SK-N-SH (cell line): ENCODE results near the gene IL15. TPM values are rescaled to one million over a fixed set of nuclear protein-coding genes. Genes with fewer than 3 reads are reported as not detected.

Experiments
- CTCF ChIA-PET: fragments of 300-600, 350-600 bp; formaldehyde crosslinking; extraction: SDS; loops from one replicate; lab custom pipeline; 2021; lab: Yijun Ruan, JAX
- POLR2A ChIA-PET: fragments of 350-600 bp; sonication (Branson Sonifier 250); formaldehyde crosslinking; extraction: SDS; loops from one replicate; lab custom pipeline; 2020; ENCODE audit warnings: antibody characterized with exemption, inconsistent platforms; lab: Yijun Ruan, JAX
- DNase-seq: peaks from one replicate; pipeline ENCODE4 v3.0.0; 2012
- H2AFZ ChIP-seq: fragments of 200-600 bp; sonication (generic); 2 replicates; pipeline ENCODE4 v1.8.1; 2016; ENCODE audit warnings: antibody characterized with exemption, mild to moderate bottlenecking, low read depth
- H3F3A ChIP-seq: fragments of 200-600 bp; sonication (generic); replicated peaks from 2 replicates; pipeline ENCODE3; 2016; ENCODE audit warnings: antibody characterized with exemption, mild to moderate bottlenecking; ENCODE audit not compliant: insufficient read depth
- H3K27ac ChIP-seq, 2 experiments: fragments of 200-500 bp in 1 of 2; fragments of 200-600 bp in 1 of 2; sonication (Bioruptor generic) in 1 of 2; sonication (generic), shearing (Covaris generic) in 1 of 2; 2 replicates each; pipeline versions ENCODE4 v1.5.1 to v1.6.1; 2014 to 2016; ENCODE audit warnings: low read depth in 2 of 2, inconsistent platforms in 1 of 2, low read length in 1 of 2, mild to moderate bottlenecking in 1 of 2, mixed read lengths in 1 of 2
- H3K27me3 ChIP-seq: fragments of 200-600 bp; sonication (generic), shearing (Covaris generic); 2 replicates; pipeline ENCODE4 v1.6.1; 2016; ENCODE audit warnings: mixed run types; ENCODE audit not compliant: insufficient read depth
- H3K36me3 ChIP-seq, 2 experiments: fragments of 200-500 bp in 1 of 2; fragments of 200-600 bp in 1 of 2; sonication (Bioruptor generic) in 1 of 2; sonication (generic) in 1 of 2; replicated peaks in 1 of 2; 2 replicates each; pipeline versions ENCODE3 to v1.5.1; 2014 to 2016; ENCODE audit warnings: low read length in 1 of 2, mild to moderate bottlenecking in 1 of 2; ENCODE audit not compliant: insufficient read depth in 2 of 2, control insufficient read depth in 1 of 2
- H3K4me1 ChIP-seq, 2 experiments: fragments of 200-500 bp in 1 of 2; fragments of 200-600 bp in 1 of 2; sonication (Bioruptor generic) in 1 of 2; sonication (generic), shearing (Covaris generic) in 1 of 2; 2 replicates each; pipeline versions ENCODE4 v1.5.1 to v1.6.1; 2014 to 2016; ENCODE audit warnings: low read depth in 1 of 2, low read length in 1 of 2, mixed run types in 1 of 2; ENCODE audit not compliant: insufficient read depth in 2 of 2, control insufficient read depth in 1 of 2
- H3K4me2 ChIP-seq: fragments of 200-600 bp; sonication (generic), shearing (Covaris generic); 2 replicates; pipeline ENCODE4 v1.6.1; 2017; ENCODE audit warnings: mixed run types
- H3K4me3 ChIP-seq, 2 experiments: fragments of 200-500 bp in 1 of 2; fragments of 200-600 bp in 1 of 2; sonication (Bioruptor generic) in 1 of 2; sonication (generic), shearing (Covaris generic) in 1 of 2; 2 replicates each; pipeline versions ENCODE4 v1.5.1 to v1.8.1; 2014 to 2016; ENCODE audit warnings: low read depth in 2 of 2, inconsistent platforms in 1 of 2, low read length in 1 of 2, mild to moderate bottlenecking in 1 of 2, mixed read lengths in 1 of 2, moderate library complexity in 1 of 2
- H3K79me2 ChIP-seq: fragments of 200-600 bp; sonication (generic); 2 replicates; pipeline ENCODE4 v1.8.1; 2017; ENCODE audit warnings: mild to moderate bottlenecking; ENCODE audit not compliant: insufficient read depth
- H3K9ac ChIP-seq: fragments of 200-600 bp; sonication (generic); 2 replicates; pipeline ENCODE4 v1.6.1; 2017; ENCODE audit warnings: mixed run types
- H3K9me2 ChIP-seq: fragments of 200-600 bp; sonication (generic); 2 replicates; pipeline ENCODE4 v1.6.1; 2017; ENCODE audit warnings: mixed run types
- H3K9me3 ChIP-seq: fragments of 200-600 bp; sonication (generic); 2 replicates; pipeline ENCODE4 v1.6.1; 2017; ENCODE audit warnings: mixed run types, mild to moderate bottlenecking, moderate library complexity
- H4K20me1 ChIP-seq: fragments of 200-600 bp; sonication (generic); 2 replicates; pipeline ENCODE4 v1.6.1; 2017; ENCODE audit warnings: mild to moderate bottlenecking, mixed run types; ENCODE audit not compliant: insufficient read depth
- ELF1 ChIP-seq: IDR thresholded peaks from 2 replicates; pipeline ENCODE4 v1.4.0; 2012
- JUND ChIP-seq: IDR thresholded peaks from 2 replicates; pipeline ENCODE4 v1.4.0; 2012
- MXI1 ChIP-seq: IDR thresholded peaks from 2 replicates; pipeline ENCODE4 v1.6.1; 2012; ENCODE audit warnings: mild to moderate bottlenecking, low read depth, low read length, improper control_type of control experiment
- NRF1 ChIP-seq: IDR thresholded peaks from 2 replicates; pipeline ENCODE4 v1.6.1; 2012; ENCODE audit warnings: low read depth, mild to moderate bottlenecking, low read length
- PBX3 ChIP-seq: IDR thresholded peaks from 2 replicates; pipeline ENCODE4; 2012
- RAD21 ChIP-seq: IDR thresholded peaks from 2 replicates; pipeline ENCODE4 v1.6.1; 2012; ENCODE audit warnings: mild to moderate bottlenecking, low read length
- REST ChIP-seq: IDR thresholded peaks from 2 replicates; pipeline ENCODE4 v1.6.1; 2012; ENCODE audit warnings: mild to moderate bottlenecking, low read depth, low read length, moderate library complexity
- RFX5 ChIP-seq: IDR thresholded peaks from 2 replicates; pipeline ENCODE4 v1.6.1; 2012; ENCODE audit warnings: mild to moderate bottlenecking, improper control_type of control experiment, low read length
- RXRA ChIP-seq: IDR thresholded peaks from 2 replicates; pipeline ENCODE4 v1.4.0; 2012; ENCODE audit warnings: low read depth, mild to moderate bottlenecking, borderline replicate concordance
- SMC3 ChIP-seq: IDR thresholded peaks from 2 replicates; pipeline ENCODE4 v1.6.1; 2012; ENCODE audit warnings: low read depth, low read length, improper control_type of control experiment
- USF2 ChIP-seq: fragments of 150-350 bp; IDR thresholded peaks from 2 replicates; pipeline ENCODE4 v1.6.1; 2017; ENCODE audit warnings: antibody characterized with exemption, low read length, low read depth, borderline replicate concordance
- WGBS: methylation state at CpG from one replicate; pipeline ENCODE4 v1.1.6; 2017; ENCODE audit warnings: low lambda C conversion rate; 5-methylcytosine and 5-hydroxymethylcytosine counted together
- polyA plus RNA-seq, 3 experiments: library from polyadenylated mRNA; depleted of rRNA; stranded (reverse); fragments of >200 nt; gene quantifications; 2 replicates each; pipeline ENCODE4 v1.2.3, GENCODE V29; 2012

Gene IL15
- polyA plus RNA-seq, 1 of the 3 experiments (the other 2 are of a cell fraction): 3.7 TPM

- no peak for TF ChIP-seq RFX5
- TF ChIP-seq JUND: no peak
Measured at GRCh38 chr4:141656031-141656430, 19.6 kb downstream of the IL15 start (continued).

GRCh38 chr4:141657550-141658250 is 21.3 kb downstream of the IL15 start:
- H3K4me1 ChIP-seq: peaks cover 0 to 2% of the 10 kb centered on the region in 2 experiments; a peak in 3 of 4 replicates
- WGBS: 93% methylated on average over 5 of the region's 5 CpGs
- CTCF ChIA-PET: interaction anchor here (0.7 to 1.5 kb wide), 3 partner anchors 20 to 312 kb away, joined by 3 to 11 read pairs (median 3); no protein-coding TSS in a partner anchor

More at GRCh38 chr4:141657550-141658250, 21.3 kb downstream of the IL15 start:
- no peaks in the 10 kb centered on the region for H4K20me1 ChIP-seq
- no peaks in the 10 kb centered on the region for H3K36me3 ChIP-seq
- POLR2A ChIA-PET: no interaction called here
- no peaks in the 10 kb centered on the region for H3K9me3 ChIP-seq
- H3K4me2 ChIP-seq: no peak overlapping the region
- no peak overlapping the region for H3K27ac ChIP-seq
- no peak overlapping the region for H2AFZ ChIP-seq
- H3K9me2 ChIP-seq: no peaks in the 10 kb centered on the region
- TF ChIP-seq SMC3 (peak; percentile 27; the same call in 1 of the 2 replicates), MXI1 (no peak), RFX5 (no peak), REST (no peak), NRF1 (no peak), ELF1 (no peak), RAD21 (peak; percentile 51), PBX3 (no peak), USF2 (no peak), RXRA (no peak)
- H3F3A ChIP-seq: peaks cover 3% of the 10 kb centered on the region
- DNase-seq: no peak
- H3K27me3 ChIP-seq: no peaks in the 10 kb centered on the region
- no peak overlapping the region for H3K4me3 ChIP-seq
- H3K9ac ChIP-seq: no peak overlapping the region
- H3K79me2 ChIP-seq: no peaks in the 10 kb centered on the region
